Neural crest cell (in vitro differentiated cells): Measurements from ENCODE around the gene CARD19. TPM values are rescaled to one million over a fixed set of nuclear protein-coding genes. Genes with fewer than 3 reads are reported as not detected.
"Not testable (repeated sequence)": the region's sequence is repeated elsewhere in the genome, so short reads cannot be mapped to it uniquely, and the experiment has no call there.

Source experiments
- DNase-seq: peaks from one replicate; pipeline ENCODE4 v3.0.0; 2021; ENCODE audit warnings: low read depth, mixed read lengths, low spot score
- H3K27ac Mint-ChIP-seq: one replicate; pipeline ENCODE4 v1.8.0; 2021; ENCODE audit warnings: mild to moderate bottlenecking, mixed read lengths; ENCODE audit not compliant: unreplicated experiment
- H3K27me3 Mint-ChIP-seq: 2 replicates; pipeline ENCODE4 v1.8.0; 2021; ENCODE audit warnings: low read depth, mild to moderate bottlenecking, mixed read lengths
- H3K36me3 Mint-ChIP-seq: 2 replicates; pipeline ENCODE4 v1.8.0; 2021; ENCODE audit warnings: low read depth, mild to moderate bottlenecking, mixed read lengths
- H3K4me1 Mint-ChIP-seq: 2 replicates; pipeline ENCODE4 v1.8.0; 2021; ENCODE audit warnings: mixed read lengths
- H3K4me3 Mint-ChIP-seq: one replicate; pipeline ENCODE4 v1.8.0; 2021; ENCODE audit warnings: mild to moderate bottlenecking, mixed read lengths
- H3K9me3 Mint-ChIP-seq: 2 replicates; pipeline ENCODE4 v1.8.0; 2021; ENCODE audit warnings: mixed read lengths
- CTCF ChIP-seq: fragments of 200-600 bp; sonication (generic); conservative IDR thresholded peaks from 2 replicates; pipeline ENCODE4 v1.5.0; 2021; ENCODE audit warnings: antibody characterized with exemption, mild to moderate bottlenecking
- total RNA-seq: library from RNA; stranded (reverse); gene quantifications from 2 replicates; pipeline ENCODE4 v1.2.1, GENCODE V29; 2021

The CARD19 gene
- total RNA-seq, 1 donor from 2014 or later: 22.1 TPM

- no peak for TF ChIP-seq CTCF
- Mint-ChIP-seq H3K27ac (no peak overlapping the region), H3K9me3 (no peaks in the 10 kb centered on the region), H3K4me1 (peaks cover 9% of the 10 kb centered on the region), H3K4me3 (no peak overlapping the region), H3K36me3 (no peaks in the 10 kb centered on the region), H3K27me3 (no peaks in the 10 kb centered on the region)
- no peak for DNase-seq
These were observed 43.6 kb downstream of the CARD19 start for GRCh38 chr9:93139365-93140182.

GRCh38 chr9:93141771-93142483, 45.9 kb downstream of the CARD19 start:
- TF ChIP-seq CTCF: no peak
- H3K4me1 Mint-ChIP-seq: peaks cover 5% of the 10 kb centered on the region
- DNase-seq: no peak
- H3K36me3 Mint-ChIP-seq: no peaks in the 10 kb centered on the region
- no peaks in the 10 kb centered on the region for H3K27me3 Mint-ChIP-seq
- peaks cover 2% of the 10 kb centered on the region for H3K9me3 Mint-ChIP-seq
- H3K27ac Mint-ChIP-seq: no peak overlapping the region
- H3K4me3 Mint-ChIP-seq: no peak overlapping the region

- Mint-ChIP-seq H3K9me3 (peaks cover 2% of the 10 kb centered on the region), H3K27me3 (no peaks in the 10 kb centered on the region), H3K4me1 (peaks cover 5% of the 10 kb centered on the region), H3K36me3 (no peaks in the 10 kb centered on the region), H3K27ac (peak overlapping the region; percentile 78), H3K4me3 (no peak overlapping the region)
- no peak for TF ChIP-seq CTCF
- no peak for DNase-seq
These were observed 48.0 kb downstream of the CARD19 start for GRCh38 chr9:93143830-93144530.

GRCh38 chr9:93146696-93147095, 50.7 kb downstream of the CARD19 start:
- not testable (repeated sequence) for H3K4me1 Mint-ChIP-seq, H3K4me3 Mint-ChIP-seq, H3K27ac Mint-ChIP-seq, DNase-seq, H3K27me3 Mint-ChIP-seq, H3K36me3 Mint-ChIP-seq, H3K9me3 Mint-ChIP-seq

GRCh38 chr9:93147632-93148031, 51.6 kb downstream of the CARD19 start:
- H3K9me3 Mint-ChIP-seq: peaks cover 2% of the 10 kb centered on the region
- H3K4me1 Mint-ChIP-seq: peaks cover 5% of the 10 kb centered on the region
- no peak overlapping the region for H3K4me3 Mint-ChIP-seq
- H3K27me3 Mint-ChIP-seq: no peaks in the 10 kb centered on the region
- no peak for DNase-seq
- H3K36me3 Mint-ChIP-seq: no peaks in the 10 kb centered on the region
- no peak for TF ChIP-seq CTCF
- no peak overlapping the region for H3K27ac Mint-ChIP-seq
